Upper lobe of left lung (tissue), 6 donors: ENCODE data around the gene TRPC1. TPM values are rescaled to one million over a fixed set of nuclear protein-coding genes. Genes with fewer than 3 reads are reported as not detected.

Experiments
- ATAC-seq, 2 donors: fragments of 200-7000 bp; cut with Tn5 transposase; one replicate each; pipeline ENCODE4 v1.9.1; 2022; ENCODE audit warnings: mild to moderate bottlenecking in 2 of 2, moderate library complexity in 2 of 2; ENCODE audit not compliant: low FRiP score in 2 of 2
- DNase-seq, 2 donors: peaks; one replicate each; pipeline ENCODE4 v3.0.0-alpha.2; 2019 to 2020
- H3K27ac ChIP-seq, 4 donors: fragments of 200-600 bp; sonication (generic); one replicate each; pipeline ENCODE4 v1.5.1; 2016 to 2019
- H3K27me3 ChIP-seq, 4 donors: fragments of 200-600 bp; sonication (generic); one replicate each; pipeline ENCODE4 v1.5.1; 2017 to 2019
- H3K36me3 ChIP-seq, 4 donors: fragments of 200-600 bp; sonication (generic); one replicate each; pipeline ENCODE4 v1.5.1; 2016 to 2019
- H3K4me1 ChIP-seq, 4 donors: fragments of 200-600 bp; sonication (generic); one replicate each; pipeline ENCODE4 v1.5.1; 2018 to 2019
- H3K4me3 ChIP-seq, 4 donors: fragments of 200-600 bp; sonication (generic); one replicate each; pipeline ENCODE4 v1.5.1; 2017 to 2019; ENCODE audit warnings: mild to moderate bottlenecking in 2 of 4, moderate library complexity in 1 of 4
- H3K9me3 ChIP-seq, 4 donors: fragments of 200-600 bp; sonication (generic); one replicate each; pipeline ENCODE4 v1.5.1; 2018 to 2019
- EP300 ChIP-seq, 4 donors: sonication (generic); formaldehyde crosslinking; IDR thresholded peaks; one replicate each; pipeline ENCODE4 v1.5.1; 2017; ENCODE audit warnings: antibody characterized with exemption in 4 of 4, control low read depth in 2 of 4
- POLR2A ChIP-seq, 4 donors: fragments of 450-650 bp; IDR thresholded peaks; one replicate each; pipeline ENCODE4 v1.5.1; 2016 to 2017; ENCODE audit warnings: antibody characterized with exemption in 4 of 4, mild to moderate bottlenecking in 2 of 4
- POLR2AphosphoS5 ChIP-seq, 2 donors: sonication (generic); formaldehyde crosslinking; IDR thresholded peaks; one replicate each; pipeline ENCODE4 v1.5.1; 2017; ENCODE audit warnings: antibody characterized with exemption in 2 of 2
- WGBS, 2 donors: methylation state at CpG; one replicate each; pipeline ENCODE4 v1.1.5; 2017 to 2018; 5-methylcytosine and 5-hydroxymethylcytosine counted together
- total RNA-seq, 6 donors: library from RNA; depleted of rRNA in 4 of 6; stranded (reverse); fragments of >200 nt in 4 of 6; gene quantifications; one replicate each; pipeline versions ENCODE4 v1.1.0 to v1.2.1, GENCODE V29; 2016 to 2021
- TF ChIP-seq, protein P1 (sequence below), 6 experiments: fragments of 450-650 bp in 4 of 6; fragments of 200-600 bp in 2 of 6; sonication (generic) in 2 of 6; IDR thresholded peaks; one replicate each; pipeline ENCODE4 v1.5.1; 2016 to 2019; ENCODE audit warnings: antibody characterized with exemption in 6 of 6
- donor health status: DM: no; HTN: no; CAD: no; lungs with moderate emphysema.
- donor health status: DM: no; HTN: yes; CAD: no; lungs with severe emphysema.

Gene TRPC1
- 10 to 100 TPM in 2 of 6 donors, 1 to 10 TPM in 4; 1.7 to 10.5 (median 5.4) TPM for total RNA-seq

DNA sequence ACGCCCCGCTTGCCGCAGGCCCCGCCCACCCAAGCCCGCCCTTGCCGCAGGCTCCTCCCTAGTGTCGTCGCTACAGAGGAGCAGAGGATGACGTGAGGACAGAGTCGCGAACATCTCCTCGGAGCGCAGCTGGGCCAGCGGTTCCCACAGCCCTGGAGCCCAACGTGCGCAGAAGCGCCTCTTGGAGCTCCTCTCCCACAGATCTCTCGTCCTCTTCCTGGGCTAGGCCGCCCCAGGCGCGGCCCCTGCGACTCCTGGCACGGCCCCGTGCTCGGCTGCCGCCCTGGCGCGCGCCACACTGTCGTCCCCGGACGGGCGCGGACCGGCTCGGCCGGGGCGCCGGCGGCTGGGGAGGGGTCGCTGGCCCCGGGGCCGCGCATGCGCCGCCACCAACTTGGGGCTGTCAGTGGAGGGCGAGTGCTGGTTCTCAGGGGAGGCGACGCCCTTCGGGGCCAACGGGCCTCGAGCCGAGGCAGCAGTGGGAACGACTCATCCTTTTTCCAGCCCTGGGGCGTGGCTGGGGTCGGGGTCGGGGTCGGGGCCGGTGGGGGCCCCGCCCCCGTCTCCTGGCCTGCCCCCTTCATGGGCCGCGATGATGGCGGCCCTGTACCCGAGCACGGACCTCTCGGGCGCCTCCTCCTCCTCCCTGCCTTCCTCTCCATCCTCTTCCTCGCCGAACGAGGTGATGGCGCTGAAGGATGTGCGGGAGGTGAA lies at the start of gene TRPC1:
Gene TRPC1 (plus strand): TSS at position 67 of the 714 bp plus-strand sequence. CDS start 526 bp downstream, at position 593.
- ATAC-seq (peak; percentile 89 to 94), DNase-seq (peak; percentile 69 to 92)
- Histone ChIP-seq H3K27me3 (peaks cover 0 to 6% (median 0%) of the 10 kb centered on the region in 4 donors), H3K4me1 (peaks cover 6 to 20% (median 10%) of the 10 kb centered on the region in 4 donors), H3K4me3 (peak within 1 kb of the TSS; percentile 66 to 94 (median 88)), H3K27ac (peak within 1 kb of the TSS; percentile 81 to 91 (median 86)), H3K36me3 (no peaks in the 10 kb centered on the region), H3K9me3 (no peaks in the 10 kb centered on the region)
- WGBS, 2 donors, result 2 to 5% methylated on average over 4 to 16 of the region's 73 CpGs
- TF ChIP-seq, protein P1, sequence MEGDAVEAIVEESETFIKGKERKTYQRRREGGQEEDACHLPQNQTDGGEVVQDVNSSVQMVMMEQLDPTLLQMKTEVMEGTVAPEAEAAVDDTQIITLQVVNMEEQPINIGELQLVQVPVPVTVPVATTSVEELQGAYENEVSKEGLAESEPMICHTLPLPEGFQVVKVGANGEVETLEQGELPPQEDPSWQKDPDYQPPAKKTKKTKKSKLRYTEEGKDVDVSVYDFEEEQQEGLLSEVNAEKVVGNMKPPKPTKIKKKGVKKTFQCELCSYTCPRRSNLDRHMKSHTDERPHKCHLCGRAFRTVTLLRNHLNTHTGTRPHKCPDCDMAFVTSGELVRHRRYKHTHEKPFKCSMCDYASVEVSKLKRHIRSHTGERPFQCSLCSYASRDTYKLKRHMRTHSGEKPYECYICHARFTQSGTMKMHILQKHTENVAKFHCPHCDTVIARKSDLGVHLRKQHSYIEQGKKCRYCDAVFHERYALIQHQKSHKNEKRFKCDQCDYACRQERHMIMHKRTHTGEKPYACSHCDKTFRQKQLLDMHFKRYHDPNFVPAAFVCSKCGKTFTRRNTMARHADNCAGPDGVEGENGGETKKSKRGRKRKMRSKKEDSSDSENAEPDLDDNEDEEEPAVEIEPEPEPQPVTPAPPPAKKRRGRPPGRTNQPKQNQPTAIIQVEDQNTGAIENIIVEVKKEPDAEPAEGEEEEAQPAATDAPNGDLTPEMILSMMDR (IDR thresholded peaks at IDR 0.05), result peak in 1 of 6 experiments; percentile 5
- TF ChIP-seq POLR2AphosphoS5 (IDR thresholded peaks at IDR 0.05), result peak; percentile 82 to 93
- peak in 3 of 4 donors; percentile 66 to 73 (median 69) for TF ChIP-seq POLR2A (IDR thresholded peaks at IDR 0.05)
- peak in 1 of 4 donors; percentile 54 for TF ChIP-seq EP300 (IDR thresholded peaks at IDR 0.05)

DNA sequence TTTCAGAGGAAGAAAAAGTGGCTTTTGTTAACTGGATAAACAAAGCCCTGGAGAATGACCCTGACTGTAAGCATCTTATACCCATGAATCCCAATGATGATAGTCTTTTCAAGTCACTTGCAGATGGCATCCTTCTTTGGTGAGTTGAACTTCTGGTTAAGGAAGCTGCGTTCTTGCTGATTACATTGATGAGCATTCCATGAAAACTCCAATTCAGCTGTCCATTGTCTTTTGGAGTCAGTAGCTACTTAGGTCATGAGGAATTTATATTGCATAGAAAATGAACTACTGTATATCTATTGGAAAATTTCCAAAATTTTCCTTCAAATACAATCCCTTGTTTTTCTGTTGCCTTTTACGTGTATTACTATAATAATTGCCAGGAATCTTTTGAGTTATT lies 47.7 kb upstream of the TRPC1 start:
- Histone ChIP-seq H3K36me3 (no peaks in the 10 kb centered on the region), H3K27me3 (no peaks in the 10 kb centered on the region), H3K4me3 (no peak overlapping the region), H3K4me1 (no peaks in the 10 kb centered on the region), H3K9me3 (no peaks in the 10 kb centered on the region), H3K27ac (no peak overlapping the region)
- WGBS, 2 donors, result 68 to 75% methylated on average over 2 of the region's 2 CpGs
- no peak for ATAC-seq
- TF ChIP-seq EP300 (IDR thresholded peaks at IDR 0.05), result no peak
- TF ChIP-seq POLR2AphosphoS5 (IDR thresholded peaks at IDR 0.05), result no peak
- TF ChIP-seq POLR2A (IDR thresholded peaks at IDR 0.05), result no peak
- TF ChIP-seq, protein P1 (IDR thresholded peaks at IDR 0.05), result no peak
- no peak for DNase-seq

DNA sequence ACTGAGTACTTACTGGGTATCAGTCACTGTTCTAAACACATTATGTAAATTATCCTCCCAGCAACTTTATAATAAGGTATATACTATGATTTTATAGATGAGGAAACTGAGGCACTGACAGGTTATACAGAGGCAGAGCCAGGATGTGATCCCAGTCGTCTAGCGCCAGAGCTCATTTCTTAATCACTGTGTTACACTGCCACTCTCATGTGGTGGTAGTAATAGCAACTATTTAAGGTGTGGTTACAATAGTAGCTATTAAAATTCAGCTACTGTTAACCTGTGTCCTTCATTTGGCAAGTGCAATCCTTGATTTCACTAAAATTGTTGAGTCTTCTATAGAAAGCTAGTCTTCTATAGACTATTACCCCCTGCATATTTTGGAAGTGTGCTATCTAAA lies 43.1 kb upstream of the TRPC1 start:
- TF ChIP-seq, protein P1 (IDR thresholded peaks at IDR 0.05), result peak in 2 of 6 experiments; percentile 9
- TF ChIP-seq POLR2A (IDR thresholded peaks at IDR 0.05), result no peak
- no peaks in the 10 kb centered on the region for H3K4me1 ChIP-seq
- H3K27ac ChIP-seq, result no peak overlapping the region
- no peaks in the 10 kb centered on the region for H3K9me3 ChIP-seq
- no peak for DNase-seq
- no peaks in the 10 kb centered on the region for H3K36me3 ChIP-seq
- no peak for ATAC-seq
- H3K4me3 ChIP-seq, result no peak overlapping the region
- WGBS, 2 donors, result 78 to 87% methylated on average over 2 of the region's 2 CpGs
- no peaks in the 10 kb centered on the region for H3K27me3 ChIP-seq

DNA sequence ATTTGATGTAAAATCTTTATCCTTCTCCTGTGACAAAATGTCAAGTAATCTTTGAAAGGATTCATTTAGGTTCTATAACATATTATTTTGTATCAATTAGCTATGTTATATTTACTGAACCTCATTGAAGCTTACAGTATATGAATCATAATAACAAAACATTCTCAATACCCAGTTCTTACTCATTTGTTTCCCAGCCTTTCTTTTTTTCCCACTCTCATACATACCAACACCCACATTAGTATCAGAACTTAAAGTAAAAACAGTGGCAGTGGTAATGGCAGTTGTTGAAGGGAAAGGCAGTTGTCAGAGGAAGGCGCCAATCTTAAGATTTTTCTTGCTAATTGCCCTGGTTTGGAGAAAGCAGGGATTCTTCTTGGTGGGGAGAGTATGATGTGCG lies 33.2 kb upstream of the TRPC1 start:
- H3K9me3 ChIP-seq, result no peaks in the 10 kb centered on the region
- WGBS, 2 donors, result 94 to 96% methylated on average over 2 of the region's 2 CpGs
- no peaks in the 10 kb centered on the region for H3K36me3 ChIP-seq
- ATAC-seq, result no peak
- H3K27me3 ChIP-seq, result no peaks in the 10 kb centered on the region
- TF ChIP-seq EP300 (IDR thresholded peaks at IDR 0.05), result no peak
- TF ChIP-seq, protein P1 (IDR thresholded peaks at IDR 0.05), result no peak
- H3K4me3 ChIP-seq, result no peak overlapping the region
- DNase-seq, result no peak
- H3K4me1 ChIP-seq, result no peaks in the 10 kb centered on the region
- no peak overlapping the region for H3K27ac ChIP-seq

DNA sequence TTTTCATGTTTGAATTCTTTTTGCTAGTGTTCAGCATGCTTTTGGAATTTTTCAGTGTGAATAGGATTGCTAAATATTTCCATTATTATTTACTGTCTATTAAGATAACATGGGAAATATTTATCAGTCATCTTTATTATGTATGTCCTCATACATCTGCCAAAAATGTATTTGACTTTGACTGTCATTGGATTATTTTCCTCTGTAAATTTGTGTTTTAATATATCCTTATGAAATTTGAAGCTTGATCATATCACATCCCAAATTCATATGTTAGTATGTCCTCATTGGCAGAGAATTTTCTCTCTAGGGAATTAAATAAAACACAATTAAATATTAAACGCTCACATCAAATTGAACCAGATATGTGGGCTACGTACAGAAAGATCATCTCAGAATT lies 32.3 kb upstream of the TRPC1 start:
- WGBS, 2 donors, result 88 to 90% methylated on average over 2 of the region's 2 CpGs
- H3K9me3 ChIP-seq, result no peaks in the 10 kb centered on the region
- no peak for DNase-seq
- no peak for ATAC-seq
- no peaks in the 10 kb centered on the region for H3K27me3 ChIP-seq
- H3K4me3 ChIP-seq, result no peak overlapping the region
- H3K27ac ChIP-seq, result no peak overlapping the region
- H3K36me3 ChIP-seq, result no peaks in the 10 kb centered on the region
- TF ChIP-seq POLR2A (IDR thresholded peaks at IDR 0.05), result no peak
- TF ChIP-seq, protein P1 (IDR thresholded peaks at IDR 0.05), result no peak
- no peaks in the 10 kb centered on the region for H3K4me1 ChIP-seq
